Measurements from ENCODE around the gene DZIP3. TPM values are rescaled to one million over a fixed set of nuclear protein-coding genes. Genes with fewer than 3 reads are reported as not detected.

The DZIP3 gene
- total and polyA plus RNA-seq, 2 of the 8 experiments (the other 6 are each of a cell fraction or from before 2014, with no cell fraction given) = 10.4 to 24.3 TPM

GRCh38 chr3:108564564-108564963, 25.0 kb upstream of the DZIP3 start:
- TF ChIP-seq RNF2 (IDR thresholded peaks at IDR 0.05; ENCODE audit: borderline replicate concordance, low read depth, low read length, missing control alignments, poor library complexity, severe bottlenecking) (no peak), KDM4A (IDR thresholded peaks at IDR 0.05; ENCODE audit: low read depth, low read length, severe bottlenecking) (no peak), USF2 (IDR thresholded peaks at IDR 0.05; ENCODE audit: low read length) (no peak), FOSL1 (IDR thresholded peaks at IDR 0.05; ENCODE audit: insufficient read depth, low read depth, low read length) (no peak), KDM5A (IDR thresholded peaks at IDR 0.05; ENCODE audit: low read length) (no peak), RXRA (IDR thresholded peaks at IDR 0.05; ENCODE audit: insufficient read depth, low read depth, low read length) (no peak), TAF7 (optimal IDR thresholded peaks at IDR 0.05; ENCODE audit: borderline replicate concordance, low read depth, low read length) (no peak)
- Histone ChIP-seq H2BK20ac (ENCODE audit: low read length) (no peak overlapping the region), H3K27ac (ENCODE audit: low read depth, low read length) (no peak overlapping the region), H3K79me2 (ENCODE audit: control insufficient read depth in 1 of 2, insufficient read depth in 2 of 2, low read length in 2 of 2) (no peaks in the 10 kb centered on the region), H3K27me3 (replicated peaks in 1 of 4; ENCODE audit: control insufficient read depth in 3 of 4, extremely low read depth in 1 of 4, insufficient read depth in 3 of 4, low read length in 3 of 4) (no peaks in the 10 kb centered on the region), H3K18ac (ENCODE audit: extremely low read depth, low read length) (no peak overlapping the region), H4K20me1 (replicated peaks in 1 of 2; ENCODE audit: control insufficient read depth in 1 of 2, insufficient read depth in 2 of 2, low read length in 2 of 2) (no peaks in the 10 kb centered on the region), H2BK15ac (ENCODE audit: low read length) (no peak overlapping the region), H3K79me1 (ENCODE audit: low read depth, low read length) (no peaks in the 10 kb centered on the region), H3K23me2 (ENCODE audit: low read depth, low read length) (no peaks in the 10 kb centered on the region), H2BK12ac (ENCODE audit: low read depth, low read length) (no peak overlapping the region), H3K36me3 (ENCODE audit: control insufficient read depth in 2 of 4, insufficient read depth in 4 of 4, low read length in 3 of 4) (peaks cover 0 to 76% (median 23%) of the 10 kb centered on the region in 4 experiments), H2AFZ (ENCODE audit: low read length) (no peak overlapping the region), H2AK5ac (ENCODE audit: low read depth, low read length) (no peak overlapping the region), H3K56ac (replicated peaks; ENCODE audit: insufficient read length, low read depth, low read length) (no peak overlapping the region), H3K4ac (replicated peaks; ENCODE audit: insufficient read length, low read depth, low read length) (no peak overlapping the region), H3K4me3 (ENCODE audit: extremely low read depth in 1 of 4, insufficient read depth in 2 of 4, low read depth in 3 of 4, low read length in 4 of 4) (no peak overlapping the region), H3K14ac (ENCODE audit: insufficient read length) (no peak overlapping the region), H4K8ac (ENCODE audit: extremely low read depth, insufficient read depth, low read length) (no peak overlapping the region), H3K23ac (ENCODE audit: insufficient read length) (no peak overlapping the region), H2BK5ac (ENCODE audit: low read depth, low read length) (no peak overlapping the region), H3K4me1 (replicated peaks in 1 of 4; ENCODE audit: control insufficient read depth in 3 of 4, insufficient read depth in 4 of 4, low read length in 3 of 4) (no peaks in the 10 kb centered on the region), H4K91ac (replicated peaks; ENCODE audit: insufficient read length, low read length) (no peak overlapping the region), H3K9ac (replicated peaks in 1 of 4; ENCODE audit: extremely low read depth in 1 of 4, low read depth in 3 of 4, low read length in 3 of 4) (no peak overlapping the region), H2BK120ac (replicated peaks; ENCODE audit: low read depth, low read length) (no peak overlapping the region), H3K9me3 (ENCODE audit: insufficient read depth in 2 of 2, low read depth in 1 of 2, low read length in 1 of 2) (no peaks in the 10 kb centered on the region), H3K4me2 (ENCODE audit: insufficient read depth in 1 of 2, low read depth in 2 of 2, low read length in 2 of 2) (no peak overlapping the region), H4K5ac (ENCODE audit: insufficient read length, low read depth, low read length) (no peak overlapping the region)
- ChIA-PET CTCF (ENCODE audit: partially characterized antibody) (interaction anchor here (1.1 kb wide), 1 partner anchor 11 kb away, joined by 4 read pairs; no protein-coding TSS in a partner anchor), POLR2A (ENCODE audit: partially characterized antibody) (interaction anchor here (1.0 kb wide), 1 partner anchor 28 kb away, joined by 3 read pairs; no protein-coding TSS in a partner anchor)
- no peak for DNase-seq (ENCODE audit: low read depth in 1 of 2, low spot score in 2 of 2)
- FAIRE-seq = no peak

All from H1 (cell line).